ENCODE data around the gene FZD7. TPM values are rescaled to one million over a fixed set of nuclear protein-coding genes. Genes with fewer than 3 reads are reported as not detected.

The FZD7 gene
- total and polyA plus RNA-seq, 11 donors = 1.7 to 42.0 (median 19.3) TPM

DNA sequence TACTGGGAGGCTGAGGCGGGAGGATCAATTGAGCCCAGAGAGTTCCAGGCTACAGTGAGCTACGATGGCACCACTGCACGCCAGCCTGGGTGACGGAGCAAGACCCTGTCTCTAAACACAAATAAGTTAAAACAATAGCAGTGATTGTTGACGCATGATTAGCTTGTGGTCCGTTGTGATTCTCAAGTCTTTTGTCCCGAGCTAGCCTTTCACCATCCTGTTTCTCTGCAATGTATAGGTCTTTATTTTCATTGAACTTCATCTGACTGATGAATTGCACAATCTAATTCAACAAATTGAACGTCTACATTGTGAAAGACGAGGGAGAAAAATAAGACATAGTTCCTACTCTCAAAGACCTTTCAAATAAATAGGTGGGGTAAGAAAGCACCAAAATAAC, 8.8 kb upstream of the FZD7 start:
- DNase-seq = no peak
- intact Hi-C loops (cut with DNase I) = no loop called here
- WGBS, 4 donors = 79 to 87% (median 84%) methylated on average over 9 of the region's 9 CpGs

DNA sequence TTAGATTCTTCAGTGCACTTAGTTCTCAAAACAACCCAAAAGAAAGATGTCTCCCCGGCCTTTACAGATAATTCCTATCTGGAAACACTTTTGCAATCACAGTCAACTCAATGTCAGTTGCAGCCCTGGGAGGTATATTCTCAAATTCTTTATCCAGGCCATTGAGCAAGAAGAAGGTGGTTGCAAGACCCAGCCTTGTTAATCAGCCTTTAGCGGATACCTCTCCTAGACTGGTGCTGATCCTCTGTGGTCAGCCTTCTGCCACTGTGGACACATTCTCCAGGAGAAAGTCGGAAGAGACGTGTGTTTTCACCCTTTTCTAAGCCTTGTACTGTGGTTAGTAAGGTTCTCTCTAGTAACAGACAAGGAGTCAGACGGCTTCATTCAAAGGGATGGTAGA, 7.8 kb upstream of the FZD7 start:
- Histone ChIP-seq H3K36me3 (no peaks in the 10 kb centered on the region), H3K27ac (no peak overlapping the region), H3K27me3 (no peaks in the 10 kb centered on the region), H3K9me3 (no peaks in the 10 kb centered on the region), H3K4me3 (no peak overlapping the region), H3K4me1 (peaks cover 0 to 11% (median 4%) of the 10 kb centered on the region in 12 donors)
- intact Hi-C loops (cut with DNase I) = no loop called here
- WGBS, 4 donors = 71 to 88% (median 75%) methylated on average over 5 of the region's 5 CpGs
- DNase-seq = no peak
- ATAC-seq = no peak
- TF ChIP-seq, protein P1, sequence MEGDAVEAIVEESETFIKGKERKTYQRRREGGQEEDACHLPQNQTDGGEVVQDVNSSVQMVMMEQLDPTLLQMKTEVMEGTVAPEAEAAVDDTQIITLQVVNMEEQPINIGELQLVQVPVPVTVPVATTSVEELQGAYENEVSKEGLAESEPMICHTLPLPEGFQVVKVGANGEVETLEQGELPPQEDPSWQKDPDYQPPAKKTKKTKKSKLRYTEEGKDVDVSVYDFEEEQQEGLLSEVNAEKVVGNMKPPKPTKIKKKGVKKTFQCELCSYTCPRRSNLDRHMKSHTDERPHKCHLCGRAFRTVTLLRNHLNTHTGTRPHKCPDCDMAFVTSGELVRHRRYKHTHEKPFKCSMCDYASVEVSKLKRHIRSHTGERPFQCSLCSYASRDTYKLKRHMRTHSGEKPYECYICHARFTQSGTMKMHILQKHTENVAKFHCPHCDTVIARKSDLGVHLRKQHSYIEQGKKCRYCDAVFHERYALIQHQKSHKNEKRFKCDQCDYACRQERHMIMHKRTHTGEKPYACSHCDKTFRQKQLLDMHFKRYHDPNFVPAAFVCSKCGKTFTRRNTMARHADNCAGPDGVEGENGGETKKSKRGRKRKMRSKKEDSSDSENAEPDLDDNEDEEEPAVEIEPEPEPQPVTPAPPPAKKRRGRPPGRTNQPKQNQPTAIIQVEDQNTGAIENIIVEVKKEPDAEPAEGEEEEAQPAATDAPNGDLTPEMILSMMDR (IDR thresholded peaks at IDR 0.05) = no peak
- TF ChIP-seq POLR2A (IDR thresholded peaks at IDR 0.05) = no peak

More for the DNA sequence above, 8.8 kb upstream of the FZD7 start:
- TF ChIP-seq POLR2A (IDR thresholded peaks at IDR 0.05) = no peak
- TF ChIP-seq, protein P1 (IDR thresholded peaks at IDR 0.05) = no peak
- Histone ChIP-seq H3K4me1 (peaks cover 0 to 18% (median 6%) of the 10 kb centered on the region in 12 donors), H3K4me3 (no peak overlapping the region), H3K9me3 (no peaks in the 10 kb centered on the region), H3K27me3 (no peaks in the 10 kb centered on the region), H3K27ac (no peak overlapping the region), H3K36me3 (no peaks in the 10 kb centered on the region)
- ATAC-seq = no peak

DNA sequence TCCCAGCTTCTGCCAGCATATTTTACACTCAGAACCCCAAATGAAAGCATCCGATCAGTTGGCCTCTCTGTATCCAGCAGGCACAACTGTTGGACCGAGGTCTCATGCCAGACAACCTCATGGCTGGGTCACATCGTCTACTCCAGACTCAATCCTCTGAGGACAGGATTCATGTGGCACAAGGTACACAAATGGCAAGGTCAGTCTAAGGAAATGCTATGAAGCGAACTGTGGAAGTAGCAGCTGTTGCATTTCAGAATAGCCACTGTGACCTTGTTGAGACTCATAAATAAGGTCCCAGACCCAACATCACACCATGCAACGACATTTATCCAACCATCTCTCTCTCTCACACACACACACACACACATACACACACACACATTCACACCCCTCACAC, 7.1 kb upstream of the FZD7 start:
- intact Hi-C loops (cut with DNase I) = no loop called here
- WGBS, 4 donors = 83 to 88% (median 85%) methylated on average over 5 of the region's 5 CpGs
- TF ChIP-seq, protein P1 (IDR thresholded peaks at IDR 0.05) = no peak
- no peak for TF ChIP-seq POLR2A (IDR thresholded peaks at IDR 0.05)
- H3K27me3 ChIP-seq = peaks cover 0 to 2% (median 0%) of the 10 kb centered on the region in 9 donors
- no peaks in the 10 kb centered on the region for H3K36me3 ChIP-seq
- no peak overlapping the region for H3K4me3 ChIP-seq
- ATAC-seq (no peak), DNase-seq (no peak)
- H3K4me1 ChIP-seq = peaks cover 0 to 11% (median 4%) of the 10 kb centered on the region in 12 donors
- H3K27ac ChIP-seq = no peak overlapping the region
- no peaks in the 10 kb centered on the region for H3K9me3 ChIP-seq

DNA sequence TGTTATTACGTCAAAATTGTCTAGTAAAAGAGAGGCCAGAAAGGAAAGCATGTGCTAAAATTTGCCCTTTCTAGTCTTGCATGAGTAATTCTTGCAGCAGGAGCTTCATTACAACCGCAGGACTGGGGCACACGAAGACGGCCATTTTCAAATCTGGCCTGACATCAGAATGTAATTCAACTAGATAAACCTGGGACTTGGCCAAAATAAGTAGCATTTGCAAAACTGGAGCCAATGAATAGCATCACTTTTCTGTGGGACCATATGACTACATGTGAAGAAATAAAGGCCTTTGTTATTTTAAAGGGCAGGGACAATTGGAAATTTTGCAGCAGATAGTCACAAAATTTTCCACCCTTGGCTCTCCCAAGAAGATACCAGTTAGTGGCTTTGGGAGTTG, 3.0 kb upstream of the FZD7 start:
- Histone ChIP-seq H3K36me3 (no peaks in the 10 kb centered on the region), H3K9me3 (no peaks in the 10 kb centered on the region), H3K4me3 (no peak overlapping the region), H3K4me1 (peaks cover 0 to 29% (median 12%) of the 10 kb centered on the region in 12 donors), H3K27me3 (peaks cover 0 to 32% (median 0%) of the 10 kb centered on the region in 9 donors), H3K27ac (peak overlapping the region in 1 of 12 donors; percentile 99)
- 80 to 88% (median 84%) methylated on average over 4 of the region's 4 CpGs for WGBS, 4 donors
- TF ChIP-seq POLR2A (IDR thresholded peaks at IDR 0.05) = no peak
- TF ChIP-seq, protein P1 (IDR thresholded peaks at IDR 0.05) = no peak
- DNase-seq = no peak
- intact Hi-C loops (cut with DNase I) = loop anchor here in 7 of 10 donors (5.0 to 10.0 kb wide), 8 partner anchors 134 to 248 kb away; partner anchors contain the start of gene ALS2 (in 2 of the 7)
- ATAC-seq = no peak
